ENCODE data around the gene TENM3.

DNA sequence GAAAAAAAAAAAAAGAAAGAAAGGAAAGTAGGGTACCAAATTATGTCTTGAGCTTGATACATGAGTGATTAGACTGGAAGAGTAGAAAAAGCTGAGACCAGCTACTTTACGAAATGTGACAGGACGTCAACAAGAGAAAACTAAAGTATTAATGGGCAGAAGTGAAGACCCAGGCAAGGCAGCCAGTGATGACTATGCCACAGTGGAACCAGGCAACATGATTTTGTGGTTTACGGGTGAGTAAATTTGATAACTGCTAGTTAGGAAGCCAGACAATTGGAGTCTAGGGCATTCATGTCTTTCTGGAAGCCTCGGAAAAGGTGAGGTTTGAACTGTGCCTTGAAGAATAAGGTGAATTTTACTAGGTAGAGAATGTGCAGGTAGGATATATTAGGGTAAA lies 326.4 kb downstream of the TENM3 start:
- TF ChIP-seq YY1 (IDR thresholded peaks at IDR 0.05; ENCODE audit: low read depth, low read length) = no peak
- TF ChIP-seq, protein P1, sequence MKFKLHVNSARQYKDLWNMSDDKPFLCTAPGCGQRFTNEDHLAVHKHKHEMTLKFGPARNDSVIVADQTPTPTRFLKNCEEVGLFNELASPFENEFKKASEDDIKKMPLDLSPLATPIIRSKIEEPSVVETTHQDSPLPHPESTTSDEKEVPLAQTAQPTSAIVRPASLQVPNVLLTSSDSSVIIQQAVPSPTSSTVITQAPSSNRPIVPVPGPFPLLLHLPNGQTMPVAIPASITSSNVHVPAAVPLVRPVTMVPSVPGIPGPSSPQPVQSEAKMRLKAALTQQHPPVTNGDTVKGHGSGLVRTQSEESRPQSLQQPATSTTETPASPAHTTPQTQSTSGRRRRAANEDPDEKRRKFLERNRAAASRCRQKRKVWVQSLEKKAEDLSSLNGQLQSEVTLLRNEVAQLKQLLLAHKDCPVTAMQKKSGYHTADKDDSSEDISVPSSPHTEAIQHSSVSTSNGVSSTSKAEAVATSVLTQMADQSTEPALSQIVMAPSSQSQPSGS (IDR thresholded peaks at IDR 0.05; ENCODE audit: low read length) = no peak
- TF ChIP-seq TCF12 (IDR thresholded peaks at IDR 0.05; ENCODE audit: low read depth, low read length) = no peak
- no peak for TF ChIP-seq SIN3A (conservative IDR thresholded peaks at IDR 0.05 in 1 of 2, IDR thresholded peaks at IDR 0.05 in 1 of 2; ENCODE audit: low read depth in 1 of 2, low read length in 2 of 2)
- no peak for TF ChIP-seq POLR2AphosphoS5 (IDR thresholded peaks at IDR 0.05; ENCODE audit: low read depth, low read length)
- TF ChIP-seq, protein P2, sequence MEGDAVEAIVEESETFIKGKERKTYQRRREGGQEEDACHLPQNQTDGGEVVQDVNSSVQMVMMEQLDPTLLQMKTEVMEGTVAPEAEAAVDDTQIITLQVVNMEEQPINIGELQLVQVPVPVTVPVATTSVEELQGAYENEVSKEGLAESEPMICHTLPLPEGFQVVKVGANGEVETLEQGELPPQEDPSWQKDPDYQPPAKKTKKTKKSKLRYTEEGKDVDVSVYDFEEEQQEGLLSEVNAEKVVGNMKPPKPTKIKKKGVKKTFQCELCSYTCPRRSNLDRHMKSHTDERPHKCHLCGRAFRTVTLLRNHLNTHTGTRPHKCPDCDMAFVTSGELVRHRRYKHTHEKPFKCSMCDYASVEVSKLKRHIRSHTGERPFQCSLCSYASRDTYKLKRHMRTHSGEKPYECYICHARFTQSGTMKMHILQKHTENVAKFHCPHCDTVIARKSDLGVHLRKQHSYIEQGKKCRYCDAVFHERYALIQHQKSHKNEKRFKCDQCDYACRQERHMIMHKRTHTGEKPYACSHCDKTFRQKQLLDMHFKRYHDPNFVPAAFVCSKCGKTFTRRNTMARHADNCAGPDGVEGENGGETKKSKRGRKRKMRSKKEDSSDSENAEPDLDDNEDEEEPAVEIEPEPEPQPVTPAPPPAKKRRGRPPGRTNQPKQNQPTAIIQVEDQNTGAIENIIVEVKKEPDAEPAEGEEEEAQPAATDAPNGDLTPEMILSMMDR (IDR thresholded peaks at IDR 0.05; ENCODE audit: control extremely low read depth in 1 of 3, insufficient read depth in 1 of 3, low read depth in 1 of 3, low read length in 3 of 3) = no peak
- no peak for TF ChIP-seq EP300 (IDR thresholded peaks at IDR 0.05; ENCODE audit: borderline replicate concordance in 1 of 2, low read depth in 2 of 2, low read length in 2 of 2)
- TF ChIP-seq RFX5 (IDR thresholded peaks at IDR 0.05; ENCODE audit: borderline replicate concordance, low read depth, low read length) = no peak
